ENCODE results near the gene CYP8B1.
A peak's percentile ranks its signal among the peaks of the same experiment; 100 is the strongest.

The CYP8B1 gene, protein sequence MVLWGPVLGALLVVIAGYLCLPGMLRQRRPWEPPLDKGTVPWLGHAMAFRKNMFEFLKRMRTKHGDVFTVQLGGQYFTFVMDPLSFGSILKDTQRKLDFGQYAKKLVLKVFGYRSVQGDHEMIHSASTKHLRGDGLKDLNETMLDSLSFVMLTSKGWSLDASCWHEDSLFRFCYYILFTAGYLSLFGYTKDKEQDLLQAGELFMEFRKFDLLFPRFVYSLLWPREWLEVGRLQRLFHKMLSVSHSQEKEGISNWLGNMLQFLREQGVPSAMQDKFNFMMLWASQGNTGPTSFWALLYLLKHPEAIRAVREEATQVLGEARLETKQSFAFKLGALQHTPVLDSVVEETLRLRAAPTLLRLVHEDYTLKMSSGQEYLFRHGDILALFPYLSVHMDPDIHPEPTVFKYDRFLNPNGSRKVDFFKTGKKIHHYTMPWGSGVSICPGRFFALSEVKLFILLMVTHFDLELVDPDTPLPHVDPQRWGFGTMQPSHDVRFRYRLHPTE

DNA sequence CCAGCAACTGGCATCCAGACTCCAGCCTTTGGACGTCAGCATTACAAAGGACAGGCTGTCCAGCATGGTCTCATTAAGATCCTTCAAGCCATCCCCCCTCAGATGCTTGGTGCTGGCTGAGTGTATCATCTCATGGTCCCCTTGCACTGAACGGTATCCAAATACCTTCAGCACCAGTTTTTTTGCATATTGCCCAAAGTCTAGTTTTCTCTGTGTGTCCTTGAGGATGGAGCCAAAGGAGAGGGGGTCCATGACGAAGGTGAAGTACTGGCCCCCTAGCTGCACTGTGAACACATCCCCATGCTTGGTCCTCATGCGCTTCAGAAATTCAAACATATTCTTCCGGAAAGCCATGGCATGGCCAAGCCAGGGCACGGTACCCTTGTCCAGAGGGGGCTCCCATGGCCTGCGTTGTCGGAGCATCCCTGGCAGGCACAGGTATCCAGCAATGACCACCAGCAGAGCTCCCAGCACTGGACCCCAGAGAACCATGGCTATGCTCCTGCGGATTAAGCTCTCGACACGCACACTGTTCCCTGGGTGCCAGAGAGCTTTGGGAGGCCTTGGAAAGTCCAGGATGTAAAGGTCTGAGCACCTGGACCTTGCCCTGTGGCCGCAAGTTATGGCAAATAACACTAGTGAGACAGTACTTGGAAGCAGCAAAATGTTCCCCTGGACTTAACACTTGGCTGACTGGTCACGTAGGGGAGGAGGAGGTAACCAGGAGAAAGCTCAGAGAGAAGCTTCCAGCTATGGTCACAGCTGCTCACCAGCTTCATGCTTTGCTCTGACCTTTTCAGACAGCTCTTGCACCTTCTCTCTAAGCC lies at the start of gene CYP8B1:
CYP8B1 (minus strand) TSS at position 555 of the 827 bp plus-strand sequence; CDS start at position 492, 63 bp downstream.
- no peak for DNase-seq (ENCODE audit: low spot score)

DNA sequence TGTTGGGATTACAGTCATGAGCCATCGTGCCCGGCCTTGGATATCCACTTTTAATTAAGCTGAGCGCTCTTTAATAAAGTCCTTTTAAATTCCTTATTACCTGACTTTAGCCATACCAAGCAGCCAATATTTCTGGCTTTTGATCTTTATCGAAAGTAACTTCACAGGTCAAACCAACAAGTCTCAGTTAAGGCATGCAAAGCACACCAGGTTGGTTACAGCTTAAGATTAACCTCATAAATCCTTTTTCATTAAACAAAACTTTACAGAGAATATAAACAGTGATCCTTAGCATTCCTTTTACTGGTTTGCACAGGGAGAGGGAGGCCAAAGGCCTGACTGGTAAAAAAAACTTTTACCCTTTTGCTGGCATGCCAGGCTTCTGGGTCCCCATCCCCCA lies 47.9 kb upstream of the CYP8B1 start:
- no peak for DNase-seq (ENCODE audit: low spot score)

DNA sequence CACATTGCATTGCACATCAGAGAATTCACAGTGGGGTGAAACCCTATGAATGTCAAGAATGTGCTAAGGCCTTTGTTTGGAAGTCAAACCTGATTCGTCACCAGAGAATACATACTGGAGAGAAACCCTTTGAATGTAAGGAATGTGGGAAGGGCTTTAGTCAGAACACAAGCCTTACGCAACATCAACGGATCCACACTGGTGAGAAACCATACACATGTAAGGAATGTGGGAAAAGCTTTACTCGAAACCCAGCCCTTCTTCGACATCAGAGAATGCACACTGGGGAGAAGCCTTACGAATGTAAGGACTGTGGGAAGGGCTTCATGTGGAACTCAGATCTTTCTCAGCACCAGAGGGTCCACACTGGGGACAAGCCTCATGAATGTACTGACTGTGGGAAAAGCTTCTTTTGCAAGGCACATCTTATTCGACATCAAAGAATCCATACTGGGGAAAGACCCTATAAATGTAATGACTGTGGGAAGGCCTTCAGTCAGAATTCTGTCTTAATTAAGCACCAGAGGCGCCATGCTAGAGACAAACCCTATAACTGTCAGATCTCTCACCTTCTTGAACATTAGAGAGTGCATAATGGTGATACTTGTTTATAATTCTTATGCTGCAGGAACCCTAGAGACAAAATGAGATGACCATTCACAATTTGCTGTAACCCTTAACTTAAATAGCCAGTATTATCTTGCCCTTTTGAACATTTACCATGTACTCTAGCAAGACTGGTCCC lies 39.3 kb upstream of the CYP8B1 start:
- DNase-seq (ENCODE audit: low spot score): no peak

DNA sequence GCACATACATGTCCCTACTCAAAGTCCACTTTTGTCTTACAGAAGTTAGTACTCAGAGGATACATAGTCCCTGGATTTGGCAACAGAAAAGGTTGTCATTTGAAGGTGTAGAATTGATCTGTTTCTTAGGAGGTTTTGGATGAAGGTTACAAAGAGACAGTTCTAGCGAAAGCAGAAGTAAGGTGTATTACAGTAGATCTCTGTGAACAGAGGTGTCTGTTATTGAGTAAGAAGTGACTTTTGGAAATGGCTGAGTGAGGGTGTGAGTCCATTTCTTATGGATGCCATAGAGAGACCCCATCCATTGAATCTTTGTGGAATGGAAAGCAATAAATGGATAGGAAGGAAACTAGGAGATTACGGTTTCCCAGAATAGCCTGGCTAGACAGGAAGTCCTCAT lies 35.9 kb upstream of the CYP8B1 start:
- DNase-seq (ENCODE audit: low spot score): no peak

DNA sequence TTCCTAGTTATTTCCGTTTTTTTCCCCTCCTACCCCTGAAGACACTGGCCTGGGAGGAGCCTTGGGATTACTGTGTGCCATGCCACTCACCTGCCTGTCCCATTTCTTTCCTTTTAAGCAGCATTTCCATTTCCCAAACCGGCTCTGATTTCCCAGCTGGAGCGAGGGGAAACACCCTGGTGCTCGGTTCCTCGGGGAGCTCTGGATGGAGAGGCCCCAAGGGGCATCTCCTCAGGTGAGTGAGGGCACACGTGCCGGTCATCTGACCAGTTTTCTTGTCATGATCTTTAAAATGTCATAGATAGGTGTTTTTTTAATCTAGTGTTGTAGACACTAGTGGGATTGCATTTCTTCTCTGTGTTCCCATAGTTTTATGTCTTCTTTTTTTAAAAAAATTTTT lies 33.0 kb upstream of the CYP8B1 start:
- DNase-seq (ENCODE audit: low spot score): no peak

DNA sequence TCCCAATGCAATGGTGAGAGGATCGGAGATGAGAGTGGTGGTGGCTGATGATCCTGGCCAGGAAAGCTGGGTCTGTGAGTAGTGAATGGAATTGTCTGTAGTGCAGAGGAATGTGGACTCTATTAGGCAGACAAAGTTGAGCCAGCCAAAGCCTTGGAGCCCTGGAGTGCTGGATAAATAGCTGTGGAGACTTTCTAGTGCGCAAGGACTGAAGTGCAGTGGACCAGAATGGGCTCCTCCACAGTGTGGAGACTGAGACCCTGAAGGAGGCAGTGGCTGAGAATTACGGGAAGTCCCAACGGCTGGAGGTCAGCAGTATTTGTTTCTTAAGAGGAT lies 31.1 kb upstream of the CYP8B1 start:
- DNase-seq (ENCODE audit: low spot score): no peak

DNA sequence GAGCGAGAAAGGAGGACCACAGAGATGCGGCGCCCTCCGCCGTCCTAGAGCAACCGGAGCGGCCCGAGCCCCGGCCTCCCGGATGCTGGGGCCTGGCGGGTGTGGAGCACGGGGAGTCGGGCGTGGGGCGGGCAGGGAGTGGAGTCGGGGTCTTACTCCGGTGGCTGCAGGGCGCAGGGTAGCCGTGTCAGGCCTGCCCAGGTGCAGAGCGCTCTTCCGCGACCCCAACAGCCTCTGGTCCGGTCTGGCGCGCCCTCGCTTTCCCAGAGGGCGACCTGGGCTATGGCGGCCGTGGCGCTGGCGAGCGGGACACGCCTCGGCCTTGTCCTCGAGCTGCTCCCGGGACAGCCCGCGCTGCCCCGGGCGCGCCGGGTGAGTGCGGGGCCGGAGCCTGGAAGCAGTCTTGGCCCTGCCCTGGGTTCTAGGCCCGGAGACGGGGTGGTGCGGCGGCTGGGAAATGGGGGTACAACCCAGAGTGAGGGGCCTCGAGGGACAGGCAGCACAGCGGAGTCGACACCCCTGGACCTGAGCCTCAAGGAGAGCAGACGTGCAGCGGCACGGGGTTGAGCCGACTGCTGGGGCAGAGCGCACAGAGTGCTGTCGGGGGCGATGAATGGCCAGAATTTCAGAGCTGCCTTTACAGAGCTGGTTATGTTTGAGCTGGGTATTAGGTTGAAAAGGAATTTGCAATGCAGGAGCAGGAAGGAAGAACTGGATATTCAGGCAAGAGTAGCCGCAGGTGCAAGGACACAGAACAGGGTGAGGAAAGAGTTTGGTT lies 30.6 kb upstream of the CYP8B1 start, which contains the start of gene ZNF662:
ZNF662 (plus strand) TSS at position 73 of the 778 bp plus-strand sequence. CDS start 1,973 bp downstream, outside the sequence.
- DNase-seq (ENCODE audit: low spot score): no peak

DNA sequence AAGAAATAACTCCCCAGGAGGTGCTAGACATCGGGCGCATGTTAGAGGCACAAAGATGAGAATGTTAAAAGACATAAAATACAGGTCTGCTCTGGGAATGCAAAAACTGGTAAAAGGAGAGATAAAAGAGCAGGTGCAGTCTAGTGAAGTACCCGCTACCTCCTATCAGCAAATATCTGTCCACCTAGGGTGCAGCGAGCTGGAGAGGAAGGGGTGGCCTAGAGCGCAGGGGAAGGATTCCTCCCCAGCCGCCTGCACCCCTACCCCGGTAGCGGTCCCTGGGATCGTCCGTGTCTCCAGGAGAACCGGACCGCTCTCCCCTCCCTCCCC lies 30.0 kb upstream of the CYP8B1 start:
- no peak for DNase-seq (ENCODE audit: low spot score)

DNA sequence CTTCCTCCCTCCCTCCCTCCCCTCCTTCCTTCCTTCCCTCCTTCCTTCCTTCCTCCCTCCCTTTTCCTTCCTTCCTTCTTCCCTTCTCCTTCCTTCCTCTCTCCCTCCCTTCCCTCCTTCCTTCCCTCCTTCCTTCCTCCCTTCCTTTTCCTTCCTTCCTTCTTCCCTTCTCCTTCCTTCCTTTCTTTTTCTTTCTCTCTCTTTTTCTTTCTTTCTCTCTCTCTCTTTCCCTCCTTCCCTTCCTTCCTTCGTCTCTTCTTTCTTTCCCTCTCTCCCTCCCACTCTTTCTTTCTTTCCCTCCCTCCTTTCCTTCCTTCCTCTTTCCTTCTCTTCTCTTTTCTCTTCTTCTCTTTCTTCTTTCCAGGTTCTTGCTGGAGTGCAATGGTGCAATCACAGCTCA lies 28.4 kb upstream of the CYP8B1 start:
- no peak for DNase-seq (ENCODE audit: low spot score)

DNA sequence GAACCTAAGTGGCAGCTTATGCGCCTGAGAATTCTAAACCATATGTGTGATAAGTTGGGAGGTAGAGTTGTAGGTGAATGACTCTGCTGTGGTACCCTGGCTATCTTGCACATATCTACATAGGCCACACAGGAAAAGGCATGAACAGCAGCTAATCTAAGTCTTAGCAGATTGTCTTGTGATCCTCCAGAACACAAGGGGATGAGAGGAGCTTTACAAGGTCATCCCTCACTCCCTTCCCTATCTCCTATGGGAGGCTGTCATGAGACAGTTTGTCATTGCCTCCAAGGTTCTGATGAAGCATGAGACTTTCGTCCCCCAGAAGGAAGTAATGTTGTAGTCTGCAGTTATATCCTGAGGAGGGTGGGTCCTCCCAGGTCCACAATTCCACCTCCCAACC lies 26.6 kb upstream of the CYP8B1 start:
- DNase-seq (ENCODE audit: low spot score): no peak

DNA sequence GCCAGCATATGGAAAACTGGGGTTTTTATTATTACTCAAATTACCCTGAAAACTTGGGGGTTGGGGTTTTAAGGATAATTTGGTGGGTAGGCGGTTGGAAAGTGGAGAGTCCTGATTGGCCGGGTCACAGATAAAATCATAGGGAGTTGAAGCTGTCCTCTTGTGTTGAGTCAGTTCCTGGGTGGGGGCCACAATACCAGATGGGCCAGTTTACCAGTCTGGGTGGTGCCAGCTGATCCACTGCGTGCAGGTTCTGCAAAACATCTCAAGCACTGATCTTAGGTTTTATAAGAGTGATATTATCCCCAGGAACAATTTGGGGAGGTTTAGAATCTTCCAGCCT lies 25.4 kb upstream of the CYP8B1 start:
- no peak for DNase-seq (ENCODE audit: low spot score)

DNA sequence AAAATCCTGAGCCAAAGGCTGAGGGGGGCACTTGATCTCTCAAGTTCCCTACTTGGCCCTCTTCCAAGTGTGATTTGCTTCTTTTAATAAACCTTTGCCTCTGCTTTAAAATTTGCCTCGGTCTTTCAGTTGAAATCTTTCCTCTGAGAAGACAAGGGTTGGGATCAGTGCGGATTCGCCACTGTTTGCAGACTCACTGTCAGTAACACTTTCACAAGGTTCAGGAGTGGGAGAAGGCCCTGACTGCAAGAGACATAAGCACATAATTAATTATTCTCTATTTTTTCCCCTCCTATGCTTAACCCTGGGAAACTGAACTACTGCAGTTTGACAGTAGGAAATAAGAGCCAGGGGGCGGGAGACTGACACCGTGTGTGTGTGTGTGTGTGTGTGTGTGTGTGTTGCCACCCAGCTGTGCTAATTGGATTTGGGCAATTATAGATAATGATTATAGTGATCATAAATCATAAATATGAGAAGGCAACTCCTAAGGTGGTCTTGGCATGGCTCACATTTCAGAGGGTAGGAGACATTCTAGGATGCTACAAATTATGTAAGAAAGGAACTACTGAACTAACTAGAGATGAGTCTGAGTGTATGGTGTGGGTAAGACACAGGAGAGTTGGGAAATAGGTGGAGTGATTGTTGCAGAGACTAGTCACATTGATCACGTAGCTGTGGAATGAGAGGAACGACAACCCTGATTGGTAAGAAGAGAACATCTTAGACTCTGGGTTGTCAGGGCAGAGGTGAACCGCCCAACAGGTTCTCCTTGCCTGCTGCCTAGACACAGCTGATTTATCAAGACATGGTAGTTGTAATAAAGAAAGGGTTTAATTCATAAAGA lies 24.8 kb upstream of the CYP8B1 start:
- DNase-seq (ENCODE audit: low spot score): no peak

DNA sequence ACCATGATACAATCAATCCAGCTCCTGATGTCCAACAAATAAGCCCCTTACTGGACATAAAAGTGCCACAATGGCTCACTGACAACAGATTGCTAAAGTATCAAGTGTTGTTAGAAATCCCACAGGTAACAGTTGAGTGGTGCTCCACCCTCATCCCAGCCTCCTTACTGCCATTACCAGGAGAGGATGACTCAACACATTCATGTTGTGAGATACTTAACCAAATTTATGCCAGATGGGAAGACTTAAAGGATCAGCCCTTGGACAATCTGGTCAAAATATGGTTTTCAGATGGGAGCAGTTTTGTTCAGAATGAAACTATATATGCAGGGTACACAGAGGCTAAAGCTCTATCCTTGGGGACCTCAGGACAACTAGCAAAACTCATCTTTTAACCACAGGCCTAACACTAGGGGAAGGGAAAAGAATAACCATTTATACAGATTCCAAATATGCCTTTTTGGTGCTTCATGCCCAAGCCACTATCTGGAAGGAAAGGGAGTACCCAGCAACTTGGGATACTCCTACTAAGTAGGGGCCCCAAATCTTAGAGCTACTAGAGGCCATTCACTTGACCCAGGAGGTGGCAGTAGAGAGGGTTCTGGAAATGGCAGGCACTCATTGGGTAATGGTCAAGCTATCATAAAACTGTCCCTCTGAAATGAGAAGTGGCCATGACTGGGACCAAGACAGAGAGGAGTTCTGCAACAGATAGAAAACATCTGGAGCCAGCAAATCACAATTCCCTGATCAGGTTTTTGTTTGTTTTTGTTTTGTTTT lies 23.4 kb upstream of the CYP8B1 start:
- no peak for DNase-seq (ENCODE audit: low spot score)

DNA sequence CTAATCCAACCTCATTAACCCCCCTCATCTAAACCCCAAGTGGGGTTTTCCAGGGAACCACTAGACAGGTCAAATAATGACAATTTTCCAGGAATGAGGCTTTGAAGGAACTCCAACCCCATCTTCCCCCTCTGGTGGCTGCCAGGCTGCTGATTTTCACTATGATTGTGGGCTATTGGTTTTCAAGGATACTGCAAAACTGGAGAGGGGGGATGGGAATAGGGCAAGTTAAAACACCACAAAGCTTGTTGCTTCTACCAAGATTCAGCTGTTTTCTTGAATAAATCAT lies 19.8 kb upstream of the CYP8B1 start:
- DNase-seq (ENCODE audit: low spot score): no peak

DNA sequence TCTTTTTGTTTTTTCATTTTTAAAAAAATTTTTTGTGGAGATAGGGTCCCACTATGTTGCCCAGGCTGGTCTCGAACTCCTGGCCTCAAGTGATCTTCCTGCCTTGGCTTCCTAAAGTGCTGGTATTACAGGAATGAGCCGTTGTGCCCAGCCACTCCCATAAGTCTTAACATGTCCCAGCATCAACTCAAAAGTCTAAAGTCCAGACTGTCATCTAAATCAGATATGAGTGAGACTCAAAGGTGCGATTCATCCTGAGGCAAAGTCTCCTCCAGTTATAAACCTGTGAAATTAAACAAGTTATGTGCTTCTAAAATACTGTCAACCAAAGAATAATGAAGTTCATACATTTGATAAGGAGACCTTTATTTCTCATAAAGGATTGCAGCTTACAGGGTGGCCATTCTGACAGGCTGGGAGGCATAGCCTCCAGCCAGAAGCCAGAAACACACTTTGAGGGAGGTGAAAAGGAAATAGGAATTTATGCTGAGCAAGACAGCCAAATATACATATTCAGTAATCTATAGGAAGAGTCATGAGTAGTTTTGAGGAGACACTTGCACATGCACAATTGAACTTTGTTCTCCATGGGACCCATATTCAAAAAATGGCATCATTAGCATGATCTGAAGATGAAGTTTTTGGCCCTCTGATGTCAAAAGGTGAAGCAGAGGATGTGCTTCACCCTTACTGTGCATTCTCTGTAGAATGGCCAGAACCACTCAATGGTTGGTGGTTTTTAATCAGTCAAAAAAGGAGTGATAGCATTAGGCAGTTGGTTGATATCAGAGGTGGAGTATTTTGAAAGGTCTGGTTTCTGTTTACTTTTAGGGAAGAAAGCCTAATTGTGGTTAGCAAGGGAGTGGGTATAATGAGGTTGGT lies 19.3 kb upstream of the CYP8B1 start:
- no peak for DNase-seq (ENCODE audit: low spot score)

DNA sequence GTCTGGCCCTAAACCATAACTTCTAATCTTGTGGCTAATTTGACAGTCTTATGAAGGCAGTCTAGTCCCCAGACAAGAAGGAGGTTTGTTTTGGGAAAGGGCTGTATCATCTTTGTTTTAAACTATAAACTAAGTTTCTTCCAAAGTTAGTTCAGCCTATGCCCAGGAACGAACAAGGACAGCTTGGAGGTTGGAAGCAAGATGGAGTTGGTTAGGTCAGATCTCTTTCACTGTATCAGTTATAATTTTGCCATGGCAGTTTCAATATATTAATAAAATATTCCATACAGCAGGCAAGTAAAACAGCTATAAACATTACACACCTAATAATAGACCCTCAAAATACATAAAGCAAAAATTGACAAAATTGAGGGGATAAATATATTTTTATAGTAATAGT lies 17.1 kb upstream of the CYP8B1 start:
- DNase-seq (ENCODE audit: low spot score): no peak

DNA sequence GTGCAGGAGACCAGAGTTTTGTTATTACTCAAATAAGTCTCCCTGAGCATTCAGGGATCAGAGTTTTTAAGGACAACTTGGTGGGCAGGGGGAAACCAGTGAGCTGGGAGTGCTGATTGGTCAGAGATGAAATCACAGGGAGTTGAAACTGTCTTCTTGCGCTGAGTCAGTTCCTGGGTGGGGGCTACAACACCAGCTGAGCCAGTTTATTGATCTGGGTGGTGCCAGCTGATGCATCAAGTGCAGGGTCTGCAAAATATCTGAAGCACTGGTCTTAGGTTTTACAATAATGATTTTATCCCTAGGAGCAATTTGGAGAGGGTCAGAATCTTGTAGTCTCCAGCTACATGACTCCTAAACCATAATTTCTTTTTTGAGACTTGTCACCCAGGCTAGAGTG lies 16.5 kb upstream of the CYP8B1 start:
- DNase-seq (ENCODE audit: low spot score): no peak

DNA sequence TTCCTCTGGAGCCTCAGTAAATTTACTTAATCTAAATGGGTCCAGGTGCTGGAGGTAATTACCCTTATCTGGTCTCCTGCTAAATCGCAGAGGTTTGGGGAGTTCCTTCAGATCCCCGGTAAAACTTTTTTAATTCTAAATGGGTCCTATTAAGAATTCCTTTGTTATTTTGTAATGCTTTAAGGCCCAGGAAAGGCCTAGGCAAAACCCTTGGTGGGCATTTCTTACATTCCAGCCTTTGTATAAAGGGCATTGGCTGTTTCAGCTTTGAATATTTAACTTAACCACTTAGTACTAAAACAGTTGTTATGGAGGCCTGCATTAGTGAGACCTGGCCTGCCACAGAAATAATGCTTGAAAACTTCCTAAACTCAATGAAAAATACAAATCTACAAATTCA lies 15.4 kb upstream of the CYP8B1 start:
- peak; percentile 34 for DNase-seq (ENCODE audit: low spot score)

DNA sequence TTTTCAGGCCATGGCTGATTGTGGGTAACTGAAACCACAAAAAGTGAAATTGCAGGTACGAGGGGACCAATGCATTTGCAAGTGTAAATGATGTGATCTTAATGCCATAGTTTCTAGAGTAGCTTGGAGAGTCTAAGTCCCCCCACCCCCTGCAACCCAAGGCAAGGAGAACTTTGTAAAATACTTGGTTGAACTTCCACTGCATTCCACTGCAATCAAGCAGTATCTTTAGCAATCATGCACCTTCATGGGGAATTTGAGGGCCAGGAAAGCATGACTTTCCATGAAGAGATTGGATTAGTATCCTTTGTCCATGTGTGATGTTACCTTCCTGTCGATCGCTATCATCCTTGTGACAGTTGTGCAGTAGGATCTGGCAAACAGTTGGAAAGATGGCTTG lies 11.4 kb upstream of the CYP8B1 start:
- no peak for DNase-seq (ENCODE audit: low spot score)

Data from iPS-NIHi11 (cell line).